AG04449 (cell line): ENCODE results near the gene ZNF471.

Experiments
- CTCF ChIA-PET: fragments of 350-600 bp; formaldehyde crosslinking; extraction: SDS; loops from one replicate; lab custom pipeline; 2021; ENCODE audit warnings: antibody characterized with exemption; lab: Yijun Ruan, JAX
- POLR2A ChIA-PET: fragments of 400-600, 350-600 bp; formaldehyde crosslinking; extraction: SDS; loops from one replicate; lab custom pipeline; 2020; ENCODE audit warnings: antibody characterized with exemption, inconsistent platforms; lab: Yijun Ruan, JAX
- DNase-seq: peaks from one replicate; pipeline ENCODE4 v3.0.0-alpha.2; 2010; ENCODE audit warnings: low read depth, low spot score
- H3K4me3 ChIP-seq: 2 replicates; pipeline ENCODE4 v1.5.1; 2011; ENCODE audit warnings: low read depth, mild to moderate bottlenecking, control low read depth, low read length
- CTCF ChIP-seq: IDR thresholded peaks from one replicate; pipeline ENCODE4 v1.5.1; 2011; ENCODE audit warnings: mild to moderate bottlenecking, moderate library complexity, low read length, control low read depth, inconsistent platforms; ENCODE audit not compliant: insufficient read depth; ENCODE audit errors: missing control alignments

ZNF471 gene

GRCh38 chr19:56567274-56568120 lies 59.8 kb downstream of the ZNF471 start, which contains the start of gene ZNF470:
ZNF470 (plus strand) TSS chr19:56567468; CDS start chr19:56570312, 2,844 bp downstream.
- peak within 1 kb of the TSS; percentile 97 for H3K4me3 ChIP-seq
- POLR2A ChIA-PET: no interaction called here

GRCh38 chr19:56572589-56572988 lies 64.9 kb downstream of the ZNF471 start:
- no peak for DNase-seq
- no peak overlapping the region for H3K4me3 ChIP-seq
- POLR2A ChIA-PET: no interaction called here
- TF ChIP-seq CTCF: no peak
- CTCF ChIA-PET: no interaction called here

More at GRCh38 chr19:56567274-56568120, 59.8 kb downstream of the ZNF471 start, which contains the start of gene ZNF470:
- TF ChIP-seq CTCF: no peak
- DNase-seq: peak; percentile 51
- CTCF ChIA-PET: no interaction called here

GRCh38 chr19:56573914-56574313 lies 66.3 kb downstream of the ZNF471 start:
- ChIA-PET CTCF (no interaction called here), POLR2A (no interaction called here)
- no peak for TF ChIP-seq CTCF
- no peak overlapping the region for H3K4me3 ChIP-seq
- no peak for DNase-seq

GRCh38 chr19:56577719-56578602 lies 70.3 kb downstream of the ZNF471 start:
- H3K4me3 ChIP-seq: no peak overlapping the region
- DNase-seq: no peak
- CTCF ChIA-PET: no interaction called here
- POLR2A ChIA-PET: no interaction called here
- TF ChIP-seq CTCF: no peak
